ENCODE measurements around the gene AHDC1. TPM values are rescaled to one million over a fixed set of nuclear protein-coding genes. Genes with fewer than 3 reads are reported as not detected.

AHDC1 gene
- total RNA-seq, 1 experiment from 2014 or later = 33.7 TPM

- TF ChIP-seq ZBTB33 (IDR thresholded peaks at IDR 0.05; ENCODE audit: extremely low read depth, insufficient replicate concordance, low read length) = no peak
- no peak for TF ChIP-seq ATF3 (IDR thresholded peaks at IDR 0.05)
- TF ChIP-seq SRF (IDR thresholded peaks at IDR 0.05; ENCODE audit: low read depth) = no peak
- no peak for TF ChIP-seq ZNF274 (IDR thresholded peaks at IDR 0.05; ENCODE audit: low read depth, low read length)
- TF ChIP-seq CBX3 (IDR thresholded peaks at IDR 0.05; ENCODE audit: low read depth) = peak; percentile 70; the same call in 1 of the 2 replicates
- no peak for TF ChIP-seq EZH2phosphoT487 (IDR thresholded peaks at IDR 0.05; ENCODE audit: borderline replicate concordance)
- peak; percentile 27 for TF ChIP-seq TCF7L2 (IDR thresholded peaks at IDR 0.05; ENCODE audit: borderline replicate concordance, extremely low read depth, insufficient read depth, insufficient read length)
- no peak for TF ChIP-seq SIN3A (IDR thresholded peaks at IDR 0.05; ENCODE audit: low read depth)
- peak; percentile 41; the same call in 1 of the 2 replicates for TF ChIP-seq POLR2AphosphoS5 (IDR thresholded peaks at IDR 0.05; ENCODE audit: low read depth, low read length)
- no peak for TF ChIP-seq ZFX (IDR thresholded peaks at IDR 0.05)
Observed at GRCh38 chr1:27650539-27651175, 46.7 kb upstream of the AHDC1 start (continued).

GRCh38 chr1:27650171-27650538 is 46.2 kb upstream of the AHDC1 start:
- H3K27ac ChIP-seq (ENCODE audit: low read depth, low read length) = peak overlapping the region; percentile 61
- ATAC-seq (no peak), DNase-seq (ENCODE audit: low read depth, low spot score) (no peak)
- peak overlapping the region; percentile 64 for H3K4me2 ChIP-seq (ENCODE audit: low read length)
- intact Hi-C loops (cut with micrococcal nuclease) = no loop called here
- no peaks in the 10 kb centered on the region for H3K36me3 ChIP-seq (ENCODE audit: control insufficient read depth in 1 of 2, insufficient read depth in 2 of 2, low read length in 2 of 2)
- RAD21 ChIA-PET (ENCODE audit: low non-redundant PET in 1 of 2, low total read pairs in 2 of 2, uncharacterized antibody in 2 of 2, unreplicated experiment in 2 of 2) = interaction anchor here in 1 of 2 experiments (0.7 kb wide), 1 partner anchor 22 kb away, joined by 4 read pairs; no protein-coding TSS in a partner anchor
- H3K9me3 ChIP-seq (ENCODE audit: control insufficient read depth in 1 of 2, insufficient read depth in 1 of 2, low read depth in 1 of 2, low read length in 2 of 2) = no peaks in the 10 kb centered on the region
- peak overlapping the region; percentile 47 for H3K9ac ChIP-seq (ENCODE audit: low read length)
- CTCF ChIA-PET = interaction anchor here (1.0 kb wide), 1 partner anchor 29 kb away, joined by 6 read pairs; no protein-coding TSS in a partner anchor
- no peaks in the 10 kb centered on the region for H3K9me2 ChIP-seq (ENCODE audit: insufficient read depth)
- no peaks in the 10 kb centered on the region for H3K27me3 ChIP-seq (ENCODE audit: insufficient read depth, low read length)
- TF ChIP-seq POLR2AphosphoS5 (IDR thresholded peaks at IDR 0.05; ENCODE audit: low read depth, low read length) (no peak), CBX3 (IDR thresholded peaks at IDR 0.05; ENCODE audit: low read depth) (no peak), REST (IDR thresholded peaks at IDR 0.05; ENCODE audit: low read depth) (no peak), ELF1 (IDR thresholded peaks at IDR 0.05; ENCODE audit: borderline replicate concordance, low read depth) (no peak), POLR2A (IDR thresholded peaks at IDR 0.05; ENCODE audit: borderline replicate concordance, extremely low read depth, insufficient read depth, insufficient read length) (no peak), RAD21 (IDR thresholded peaks at IDR 0.05; ENCODE audit: low read depth) (no peak), FOSL1 (IDR thresholded peaks at IDR 0.05; ENCODE audit: low read depth) (no peak), EGR1 (IDR thresholded peaks at IDR 0.05; ENCODE audit: low read depth) (no peak)
- H3K4me3 ChIP-seq (replicated peaks in 1 of 2; ENCODE audit: low read depth in 1 of 2, low read length in 2 of 2) = no peak overlapping the region
- peaks cover 16 to 38% of the 10 kb centered on the region in 2 experiments for H3K4me1 ChIP-seq (ENCODE audit: control insufficient read depth in 1 of 2, insufficient read depth in 2 of 2, low read length in 2 of 2)
- no TSS peak for BruUV-seq (replicated peaks)
- no peaks in the 10 kb centered on the region for H3K79me2 ChIP-seq (ENCODE audit: insufficient read depth, low read length)
- H2AFZ ChIP-seq (ENCODE audit: low read depth, low read length, poor library complexity, severe bottlenecking) = peak overlapping the region; percentile 90
- H4K20me1 ChIP-seq (ENCODE audit: insufficient read depth) = no peaks in the 10 kb centered on the region
- POLR2A ChIA-PET = no interaction called here

Data from HCT116 (cell line).